ENCODE results near the gene ZIM2.
"Not testable (repeated sequence)": the region's sequence is repeated elsewhere in the genome, so short reads cannot be mapped to it uniquely, and the experiment has no call there.

Gene ZIM2

DNA sequence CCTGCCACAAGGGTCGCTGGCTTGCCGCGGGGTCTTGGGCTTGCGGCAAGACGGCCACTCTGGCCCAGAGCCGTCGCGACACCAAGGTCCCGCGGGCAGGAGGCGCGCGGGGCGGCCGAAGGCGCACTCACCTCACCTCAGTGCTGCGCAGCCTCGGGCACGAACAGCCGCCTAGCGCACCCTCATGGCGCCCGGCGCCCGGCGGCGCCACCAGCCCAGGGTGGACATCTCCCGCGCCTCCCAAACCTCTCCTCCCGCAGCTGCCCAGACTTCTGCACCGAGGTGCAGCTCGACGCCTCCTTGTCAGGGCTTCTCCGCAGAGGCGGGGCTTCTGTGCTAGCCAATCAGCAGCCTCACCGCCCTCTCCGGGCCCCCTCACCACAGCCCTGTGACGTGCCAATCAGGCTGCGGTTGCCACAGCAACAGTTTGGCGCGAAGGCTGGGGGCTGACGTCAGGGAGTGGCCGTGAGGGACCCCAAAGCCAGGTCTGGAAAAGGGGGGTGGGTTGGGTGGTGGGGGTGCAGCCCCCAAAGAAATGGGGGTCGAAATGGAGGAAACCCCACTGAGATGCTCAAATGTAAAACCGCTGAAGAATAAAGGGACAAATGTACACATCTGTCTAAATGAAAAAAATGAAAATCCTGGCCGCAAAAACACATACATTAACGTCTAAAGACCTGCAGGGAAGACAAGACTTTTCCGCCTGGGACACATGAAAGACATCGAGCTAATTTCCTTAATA lies at the start of gene ZIM2, which contains the start of gene PEG3:
ZIM2 (minus strand) TSS at position 276 of the 742 bp plus-strand sequence. CDS start 16,449 bp downstream, outside the sequence.
PEG3 (minus strand) TSS at position 276 of the 742 bp plus-strand sequence. CDS start 16,071 bp downstream, outside the sequence.
- no peak for DNase-seq

DNA sequence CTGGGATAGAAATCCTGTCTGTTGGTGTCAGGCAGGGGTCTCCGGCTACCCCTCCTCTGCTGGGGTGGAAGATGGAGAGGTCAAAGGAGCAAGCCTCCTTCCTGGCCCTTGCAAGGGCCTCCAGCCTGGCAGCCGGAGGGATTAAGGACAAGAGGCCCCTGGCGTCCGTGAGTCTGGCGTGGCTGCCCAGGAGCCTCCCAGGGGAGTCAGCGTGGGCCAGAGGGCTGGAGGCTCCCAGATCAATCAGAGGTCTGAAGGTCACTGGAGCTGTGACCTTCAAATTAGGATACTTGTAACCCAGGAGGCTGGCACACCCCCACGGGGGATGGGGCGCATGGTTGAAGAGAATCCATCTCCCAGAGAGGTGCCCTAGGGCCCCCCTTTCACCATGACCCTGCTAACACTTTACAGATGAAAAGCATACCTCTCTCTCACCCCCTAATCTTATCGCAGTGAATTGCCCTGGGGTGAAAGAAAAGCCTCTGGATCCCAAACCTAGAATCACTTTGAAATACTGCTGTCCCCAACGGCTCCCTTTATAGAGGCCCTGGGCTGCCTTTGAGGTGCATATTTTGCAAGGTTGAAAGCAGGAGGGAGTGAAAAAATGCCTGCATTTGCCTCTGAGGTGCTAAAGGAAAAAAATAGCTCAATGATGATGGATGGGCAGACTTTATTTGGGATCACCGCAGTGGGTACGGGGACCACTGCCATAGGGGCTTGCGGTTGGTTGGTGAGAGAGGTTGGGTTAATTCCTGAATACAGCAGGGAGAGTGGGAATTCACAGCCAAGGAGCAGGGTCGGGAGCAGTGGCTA lies 44.9 kb upstream of the ZIM2 start:
- no peak for DNase-seq

DNA sequence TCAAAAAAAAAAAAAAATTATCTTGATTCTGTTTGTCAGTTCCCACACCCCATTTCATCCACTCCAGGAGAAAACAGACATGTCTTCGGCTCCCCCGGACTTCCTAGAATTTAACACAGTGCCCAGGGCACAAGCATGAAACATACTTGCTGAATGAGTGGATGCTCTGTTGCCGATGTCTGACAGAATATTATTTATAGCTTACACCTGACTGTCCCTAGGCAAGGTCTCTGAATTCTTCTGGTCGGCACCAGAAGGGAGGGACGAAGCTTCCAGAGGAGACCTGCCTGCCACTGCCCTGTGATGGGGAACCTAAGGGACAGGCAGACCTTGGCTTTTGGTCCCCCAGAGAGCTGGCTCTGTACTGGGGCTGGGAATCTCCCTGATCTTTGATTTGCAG lies 43.9 kb upstream of the ZIM2 start:
- DNase-seq = no peak

DNA sequence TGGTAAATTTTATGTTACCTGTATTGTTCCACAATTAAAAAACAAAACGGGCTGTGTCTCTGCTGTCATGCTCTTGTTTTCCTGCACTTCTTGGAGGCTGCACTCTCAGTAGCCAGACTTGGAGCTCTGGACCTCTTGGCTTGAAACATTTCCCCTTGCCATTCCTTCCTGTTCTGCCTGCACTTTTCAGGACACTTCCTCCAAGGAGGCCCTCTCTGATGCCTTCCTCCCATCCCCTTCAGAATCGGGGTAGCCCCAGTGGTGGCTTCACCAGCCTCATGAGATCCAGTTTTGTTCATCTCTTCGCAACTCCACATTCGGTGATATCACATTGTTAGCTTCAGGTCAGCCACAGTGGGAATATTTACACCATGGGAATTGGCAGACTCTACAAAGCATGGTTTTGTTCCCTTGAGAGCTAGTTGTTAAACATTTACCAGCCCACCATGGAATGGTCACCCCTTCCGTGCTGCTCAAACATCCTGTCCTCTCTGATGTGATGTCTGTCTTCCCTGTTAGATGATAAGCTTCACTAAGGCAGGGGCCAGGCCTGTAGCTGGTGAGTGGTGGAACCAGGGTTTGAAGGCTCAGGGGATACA lies 40.2 kb upstream of the ZIM2 start:
- DNase-seq = no peak

DNA sequence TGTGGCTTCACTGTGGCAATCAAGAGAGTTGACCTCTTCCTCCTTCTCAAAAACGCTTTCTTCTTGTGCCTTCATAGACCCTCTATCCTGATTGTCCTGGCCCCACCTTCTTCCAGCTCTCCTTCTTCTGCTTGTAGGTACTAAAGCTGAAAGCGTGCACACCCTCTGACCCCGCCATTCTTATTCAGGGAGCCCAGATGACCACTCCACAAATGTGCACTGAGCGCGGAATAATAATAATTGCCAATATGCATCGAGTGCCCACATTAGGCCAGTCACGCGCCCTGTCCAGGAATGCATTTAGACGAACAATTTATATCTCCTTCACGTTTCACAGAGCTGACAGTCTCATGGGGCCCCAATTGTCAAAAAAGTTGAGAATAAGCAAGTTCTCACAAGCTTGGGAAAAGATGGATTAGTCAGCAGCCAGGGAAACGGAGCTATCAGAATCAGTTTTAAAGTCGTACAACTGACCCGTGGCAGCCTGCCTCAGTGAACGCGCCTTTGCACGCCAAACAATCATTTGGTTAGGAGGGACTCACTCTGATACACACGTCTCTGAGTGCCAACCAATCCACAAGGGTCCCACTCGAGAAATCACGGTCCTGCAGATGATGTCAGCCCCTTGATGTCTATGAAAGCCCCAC lies 36.7 kb upstream of the ZIM2 start:
- no peak for DNase-seq

DNA sequence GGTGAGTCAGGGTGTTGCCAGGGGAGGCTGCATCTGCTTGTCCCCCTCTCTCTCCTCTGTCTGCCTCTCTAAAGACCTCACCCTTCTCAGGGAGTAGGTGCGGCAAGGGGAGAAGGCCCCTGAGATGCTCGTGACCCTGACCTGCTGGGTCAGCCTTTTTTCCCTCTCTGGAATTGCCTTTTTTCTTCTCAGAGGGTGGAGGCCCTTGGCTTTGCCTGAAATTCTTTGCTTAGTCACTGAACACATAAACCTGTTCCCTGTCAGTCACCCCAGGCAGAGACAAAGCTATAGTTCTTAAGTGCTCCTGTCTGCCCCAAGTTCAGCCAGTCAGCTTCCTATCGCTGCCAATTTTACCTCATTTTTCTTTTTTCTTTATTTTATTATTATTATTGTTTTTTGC lies 35.2 kb upstream of the ZIM2 start:
- DNase-seq = no peak

DNA sequence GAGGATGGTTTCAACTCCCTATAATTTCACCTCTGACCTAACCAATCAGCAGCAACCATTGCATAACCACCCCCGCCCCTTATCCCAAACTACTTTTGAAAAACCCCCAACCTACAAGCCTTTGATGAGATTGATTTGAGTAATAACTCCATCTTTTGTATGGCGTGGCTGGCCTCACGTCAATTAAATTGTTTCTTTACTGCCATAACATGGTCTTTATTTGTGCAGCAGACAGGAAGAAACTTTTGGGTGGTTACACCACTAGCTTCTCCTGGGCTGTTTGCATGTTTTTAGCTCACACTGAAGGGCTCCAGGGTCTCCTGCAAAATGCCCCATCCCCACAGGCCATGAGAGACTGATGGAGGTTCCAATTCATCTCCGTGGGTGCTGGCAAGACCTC lies 34.0 kb upstream of the ZIM2 start:
- DNase-seq = no peak

DNA sequence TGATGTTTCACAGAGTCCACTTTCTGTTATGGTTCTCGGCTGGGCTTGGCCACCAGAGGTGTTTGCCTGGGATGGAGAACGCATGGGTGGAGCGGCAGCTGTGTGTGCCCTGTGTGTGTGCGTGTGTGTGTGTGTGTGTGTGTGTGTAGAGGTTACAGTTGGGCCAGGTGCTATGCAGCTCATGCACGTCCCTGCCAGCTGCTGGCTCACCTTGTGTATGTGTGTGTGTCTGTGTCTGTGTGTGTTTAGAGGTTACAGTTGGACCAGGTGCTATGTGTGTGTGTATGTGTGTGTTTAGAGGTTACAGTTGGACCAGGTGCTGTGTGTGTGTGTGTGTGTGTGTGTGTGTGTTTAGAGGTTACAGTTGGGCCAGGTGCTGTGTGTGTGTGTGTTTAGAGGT lies 33.0 kb upstream of the ZIM2 start:
- DNase-seq = no peak

DNA sequence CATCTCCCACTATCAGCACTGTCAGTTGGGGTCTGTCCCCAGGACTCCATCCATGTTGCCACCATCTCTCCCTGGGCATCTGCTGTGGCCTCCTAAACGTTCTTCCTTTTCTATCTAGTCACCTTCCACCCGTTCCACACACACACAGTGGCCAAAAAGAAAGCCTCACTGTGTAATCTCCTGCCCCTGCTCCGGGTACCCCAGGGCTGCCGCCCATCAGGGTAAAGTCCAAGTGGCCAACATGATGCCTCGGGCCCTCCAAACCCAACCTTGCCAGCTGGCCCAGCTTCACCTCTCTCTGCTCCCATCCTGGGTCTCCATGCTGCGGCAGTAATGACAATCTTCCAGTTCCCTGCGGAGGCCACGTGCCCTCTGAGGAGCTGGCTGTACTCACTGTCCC lies 29.4 kb upstream of the ZIM2 start:
- no peak for DNase-seq

DNA sequence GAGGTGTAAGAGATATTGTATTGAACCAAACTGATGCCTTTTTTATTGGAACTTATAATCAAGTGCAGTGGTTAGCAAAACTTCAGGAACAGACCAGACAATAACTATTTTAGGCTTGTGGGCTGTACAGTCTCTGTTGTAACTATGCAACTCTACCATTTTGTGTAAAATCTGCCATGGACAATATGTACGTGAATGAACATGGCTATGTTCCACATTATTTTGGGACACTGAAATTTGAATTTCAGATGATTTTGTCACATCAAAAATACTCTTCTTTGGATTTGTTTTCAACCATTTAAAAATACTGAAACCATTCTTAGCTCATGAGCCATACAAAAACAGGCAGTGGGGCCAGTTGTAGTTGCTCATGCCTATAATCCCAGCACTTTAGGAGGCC lies 27.9 kb upstream of the ZIM2 start:
- DNase-seq = no peak

DNA sequence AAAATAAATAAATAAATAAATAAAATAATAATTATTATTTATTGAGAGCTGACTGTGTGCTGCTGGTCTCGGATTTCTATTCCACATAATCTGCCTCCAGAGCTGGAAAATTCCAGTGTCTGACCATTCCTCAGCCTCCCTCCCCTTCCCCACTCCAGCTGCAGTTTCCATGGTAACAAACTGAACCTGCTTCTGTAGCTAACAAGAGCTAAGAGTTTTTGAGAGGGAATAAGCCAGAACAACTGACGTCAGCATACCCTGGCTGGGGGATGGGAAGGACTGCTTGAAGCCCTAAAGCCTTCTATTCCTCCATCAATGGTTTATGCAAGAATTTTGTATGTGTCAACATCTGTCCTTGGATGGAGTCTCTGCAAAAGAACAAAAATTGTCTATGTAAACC lies 26.0 kb upstream of the ZIM2 start:
- DNase-seq = no peak

DNA sequence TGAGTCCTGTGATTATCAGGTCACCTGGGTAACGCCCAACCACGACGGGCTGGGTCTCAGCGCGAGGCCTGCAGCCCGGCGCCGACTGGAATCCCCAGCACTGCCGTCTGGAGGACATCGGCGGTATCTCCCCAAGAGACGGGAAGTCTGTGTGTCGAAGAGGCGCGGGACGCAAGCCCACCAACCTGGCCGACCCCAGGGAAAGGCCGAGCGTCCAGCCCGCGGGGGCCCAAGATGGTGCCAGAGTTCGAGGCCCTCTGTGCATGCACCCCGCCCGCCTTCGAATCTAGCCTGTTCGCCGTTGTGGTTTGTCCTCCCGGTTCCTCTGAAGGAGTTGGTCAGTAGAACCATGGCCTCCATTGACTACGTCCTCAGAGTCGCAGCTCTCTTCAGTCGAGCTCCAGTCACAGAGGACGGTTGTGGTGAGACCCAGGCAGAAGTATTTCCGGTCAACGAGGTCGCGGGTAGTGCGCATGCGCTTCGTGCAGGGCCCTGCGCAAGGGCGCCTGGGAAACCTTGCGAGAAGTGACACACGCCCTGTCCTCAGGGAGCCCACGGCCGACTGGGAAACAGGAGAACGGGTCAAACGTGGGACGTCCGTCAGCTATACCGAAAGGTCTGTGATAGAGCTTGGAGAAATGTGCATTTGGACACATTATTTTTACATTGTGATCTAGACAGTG lies 24.1 kb upstream of the ZIM2 start:
- DNase-seq = no peak

DNA sequence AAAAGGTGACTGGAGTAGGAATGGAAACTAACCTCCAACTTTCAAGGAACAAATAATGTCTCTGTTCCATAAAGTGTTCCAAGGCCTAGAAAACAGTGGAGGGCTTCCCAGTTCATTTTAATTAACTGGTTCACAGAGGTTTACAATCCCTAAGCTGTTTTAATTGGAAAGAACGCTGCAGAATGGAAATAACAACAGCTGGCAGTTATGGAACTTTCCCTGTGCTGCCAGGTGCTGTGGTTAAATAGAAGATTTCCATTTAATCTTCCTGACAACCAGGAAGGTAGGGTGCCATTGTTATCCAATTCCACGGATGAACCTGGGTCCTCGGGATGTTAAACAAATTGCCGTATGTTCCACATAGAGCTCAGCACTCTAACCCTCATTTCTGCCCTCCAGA lies 22.2 kb upstream of the ZIM2 start:
- no peak for DNase-seq

DNA sequence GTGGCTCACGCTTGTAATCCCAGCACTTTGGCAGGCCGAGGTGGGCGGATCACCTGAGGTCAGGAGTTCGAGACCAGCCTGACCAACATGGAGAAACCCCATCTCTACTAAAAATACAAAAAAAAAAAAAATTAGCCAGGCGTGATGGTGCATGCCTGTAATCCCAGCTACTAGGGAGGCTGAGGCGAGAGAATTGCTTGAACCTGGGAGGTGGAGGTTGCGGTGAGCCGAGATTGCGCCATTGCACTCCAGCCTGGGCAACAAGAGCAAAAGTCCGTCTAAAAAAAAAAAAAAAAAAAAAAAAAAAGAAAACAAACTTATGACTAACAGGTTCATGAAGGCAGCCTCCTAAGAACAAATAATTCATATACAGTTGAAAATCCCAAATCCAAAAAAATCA lies 19.9 kb upstream of the ZIM2 start:
- not testable (repeated sequence) for DNase-seq

DNA sequence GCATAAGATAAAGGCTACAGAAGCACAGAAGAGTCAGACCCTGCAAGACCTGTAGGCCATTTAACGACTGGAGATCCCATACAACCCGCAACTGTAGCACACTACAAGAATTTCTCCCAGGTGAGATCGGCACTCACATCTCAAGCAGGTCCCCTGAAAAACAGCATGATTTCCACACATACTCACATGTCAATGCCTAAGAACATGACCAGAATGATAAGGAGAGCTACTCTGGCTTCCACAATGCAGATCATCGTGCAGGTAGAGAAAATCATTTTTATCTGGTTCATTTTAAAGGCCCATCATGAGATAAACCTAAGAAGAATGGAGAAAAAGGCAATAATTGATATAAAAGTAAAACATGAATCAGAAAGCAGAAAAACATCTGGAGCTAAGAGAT lies 17.5 kb upstream of the ZIM2 start:
- no peak for DNase-seq

DNA sequence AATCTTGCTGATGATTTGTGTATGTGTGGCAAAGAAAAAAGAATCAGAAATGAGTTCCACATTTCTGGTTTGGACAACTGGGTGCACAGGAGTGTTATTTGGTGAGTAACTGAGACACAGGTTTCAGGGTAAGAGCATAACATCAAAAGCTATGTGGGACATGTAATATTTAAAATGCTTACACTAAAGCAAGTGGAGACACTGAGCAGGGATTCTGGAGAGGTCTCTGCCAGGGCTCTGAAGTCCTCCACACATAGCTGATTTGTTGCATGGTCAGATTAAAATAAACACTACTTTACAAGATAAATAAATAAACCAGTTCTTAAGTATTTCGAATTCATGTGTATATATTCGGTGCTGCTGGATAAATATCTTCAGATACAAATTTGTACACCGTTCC lies 16.3 kb upstream of the ZIM2 start:
- no peak for DNase-seq

DNA sequence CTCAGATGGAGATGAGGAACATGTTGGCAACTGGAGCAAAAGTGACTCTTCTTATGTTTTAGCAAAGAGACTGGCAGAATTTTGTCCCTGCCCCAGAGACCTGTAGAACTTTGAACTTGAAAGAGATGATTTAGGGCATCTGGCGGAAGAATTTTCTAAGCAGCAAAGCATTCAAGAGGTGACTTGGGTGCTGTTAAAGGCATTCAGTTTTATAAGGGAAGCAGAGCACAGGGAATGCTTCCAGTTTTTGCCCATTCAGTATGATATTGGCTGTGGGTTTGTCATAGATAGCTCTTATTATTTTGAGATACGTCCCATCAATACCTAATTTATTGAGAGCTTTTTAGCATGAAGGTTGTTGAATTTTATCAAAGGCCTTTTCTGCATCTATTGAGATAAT lies 11.8 kb upstream of the ZIM2 start:
- not testable (repeated sequence) for DNase-seq

DNA sequence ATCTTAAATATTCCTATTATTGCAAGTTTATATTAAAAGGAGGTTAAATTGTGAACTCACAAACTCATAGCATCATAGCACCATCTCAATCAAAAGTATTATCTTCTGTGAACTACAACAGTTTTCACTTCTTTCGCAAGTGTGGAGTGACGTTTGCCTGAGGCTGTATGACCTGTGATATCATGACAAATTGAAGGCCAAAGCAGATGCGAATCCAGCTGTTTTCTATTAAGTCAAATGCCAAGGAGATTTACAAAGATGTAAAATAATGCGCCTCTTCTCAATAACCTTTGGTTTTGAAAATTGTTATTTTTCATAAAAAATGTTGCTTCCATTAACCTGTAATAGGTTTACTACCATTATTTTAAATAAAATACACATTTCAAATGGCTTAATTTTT lies 7.6 kb upstream of the ZIM2 start:
- DNase-seq = no peak

DNA sequence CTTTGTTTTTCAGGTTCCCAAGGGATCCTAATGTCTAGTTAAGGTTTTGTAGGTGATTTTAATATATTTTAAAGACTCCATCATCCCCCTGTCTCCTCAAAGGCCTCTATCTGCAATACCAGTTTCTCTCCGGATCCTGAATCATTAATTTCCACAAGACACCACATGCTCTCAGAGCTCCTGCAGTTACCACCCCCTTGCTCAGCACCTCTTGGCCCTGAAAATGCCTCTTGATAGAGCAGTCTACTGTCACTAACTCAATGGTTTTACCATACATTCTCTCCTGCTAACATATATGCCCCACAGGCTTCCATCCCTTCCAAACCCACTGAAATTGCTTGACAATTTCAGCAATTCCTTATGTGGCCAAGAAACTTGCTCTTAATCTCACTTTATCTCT lies 1.9 kb upstream of the ZIM2 start:
- DNase-seq = no peak

DNA sequence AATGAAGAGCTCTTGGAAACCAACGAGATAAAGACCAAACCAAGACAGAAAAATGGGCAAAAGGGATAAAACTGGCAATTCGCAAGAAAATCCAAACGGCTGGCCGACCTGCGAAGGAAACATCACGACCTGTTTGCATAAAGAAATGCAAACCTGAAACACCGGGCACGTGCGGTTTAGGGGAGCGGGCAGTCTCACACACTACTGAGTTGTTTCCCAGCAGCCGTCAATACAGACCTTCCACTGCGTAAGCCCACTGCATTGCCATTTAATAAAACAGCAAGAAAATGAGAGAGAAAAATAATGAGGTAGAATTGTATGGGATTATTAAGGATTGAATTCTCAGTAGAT lies 642 bp upstream of the ZIM2 start:
- no peak for DNase-seq

DNA sequence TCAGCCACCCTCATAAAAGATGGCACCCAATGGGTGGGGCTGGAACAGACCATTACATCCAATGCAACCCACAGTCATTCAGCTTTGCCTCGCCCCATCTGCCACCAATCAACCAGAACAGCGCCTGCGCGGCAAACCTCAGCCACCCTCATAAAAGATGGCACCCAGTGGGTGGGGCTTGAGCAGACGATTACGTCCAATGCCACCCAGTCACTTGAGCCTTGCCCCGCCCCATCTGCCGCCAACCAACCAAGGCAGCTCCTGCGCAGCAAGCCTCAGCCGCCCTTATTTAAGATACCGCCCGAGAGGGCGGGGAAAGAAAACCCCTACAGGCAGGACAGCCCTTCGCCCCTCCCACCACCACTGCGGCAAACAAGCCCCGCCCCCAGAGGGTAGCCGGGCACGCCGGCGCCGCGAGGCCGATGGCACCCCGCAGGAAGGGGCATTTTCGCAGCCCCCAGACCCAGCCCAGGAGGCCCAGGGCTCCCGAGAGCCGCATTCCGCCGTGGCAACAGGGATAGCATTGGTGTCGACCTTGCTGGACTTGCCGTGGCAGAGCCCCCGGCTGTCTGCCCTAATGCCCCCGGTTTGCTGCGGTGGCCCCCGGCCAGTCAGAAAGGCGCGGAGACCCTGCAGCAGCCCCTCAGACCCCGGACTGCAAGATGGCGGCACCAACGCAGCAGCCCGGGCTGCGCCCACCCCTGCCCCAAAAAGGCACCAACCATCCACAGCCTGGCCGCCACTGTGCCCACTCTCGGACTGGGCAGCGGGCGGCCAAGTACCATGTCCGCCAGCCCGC lies 675 bp downstream of the ZIM2 start:
- DNase-seq = no peak

All from NCI-H446 treated with DMSO at 0.1 percent for 48 hours (cell line).